Osteocyte (in vitro differentiated cells): Measurements from ENCODE around the gene ODAPH. TPM values are rescaled to one million over a fixed set of nuclear protein-coding genes. Genes with fewer than 3 reads are reported as not detected.
"Not testable (repeated sequence)": the region's sequence is repeated elsewhere in the genome, so short reads cannot be mapped to it uniquely, and the experiment has no call there.

Source experiments
- DNase-seq: peaks from one replicate; pipeline ENCODE4 v3.0.0; 2021; ENCODE audit warnings: mixed read lengths; ENCODE audit not compliant: unreplicated experiment; ENCODE audit errors: extremely low spot score
- H3K27ac Mint-ChIP-seq: one replicate; pipeline ENCODE4 v1.8.0; 2021; ENCODE audit warnings: mild to moderate bottlenecking, mixed read lengths; ENCODE audit not compliant: unreplicated experiment
- H3K27me3 Mint-ChIP-seq: one replicate; pipeline ENCODE4 v1.8.0; 2021; ENCODE audit warnings: mixed read lengths; ENCODE audit not compliant: unreplicated experiment
- H3K36me3 Mint-ChIP-seq: one replicate; pipeline ENCODE4 v1.8.0; 2021; ENCODE audit warnings: mixed read lengths; ENCODE audit not compliant: unreplicated experiment
- H3K4me1 Mint-ChIP-seq: one replicate; pipeline ENCODE4 v1.8.0; 2021; ENCODE audit warnings: mixed read lengths; ENCODE audit not compliant: unreplicated experiment
- H3K4me3 Mint-ChIP-seq: one replicate; pipeline ENCODE4 v1.8.0; 2021; ENCODE audit warnings: mild to moderate bottlenecking, moderate library complexity, mixed read lengths; ENCODE audit not compliant: unreplicated experiment
- H3K9me3 Mint-ChIP-seq: one replicate; pipeline ENCODE4 v1.8.0; 2021; ENCODE audit warnings: mixed read lengths; ENCODE audit not compliant: unreplicated experiment
- CTCF ChIP-seq: fragments of 200-600 bp; sonication (generic); IDR thresholded peaks from 2 replicates; pipeline ENCODE4 v1.5.0; 2021; ENCODE audit warnings: antibody characterized with exemption, mild to moderate bottlenecking, moderate library complexity
- total RNA-seq: library from RNA; stranded (reverse); gene quantifications from 2 replicates; pipeline ENCODE4 v1.2.1, GENCODE V29; 2021

The ODAPH gene
- total RNA-seq, 1 donor from 2014 or later = not detected

GRCh38 chr4:75525910-75526309 lies 30.0 kb upstream of the ODAPH start:
- H3K36me3 Mint-ChIP-seq = peaks cover 46% of the 10 kb centered on the region
- no peak for TF ChIP-seq CTCF
- no peak for DNase-seq
- no peak overlapping the region for H3K27ac Mint-ChIP-seq
- H3K4me1 Mint-ChIP-seq = peaks cover 3% of the 10 kb centered on the region
- no peaks in the 10 kb centered on the region for H3K9me3 Mint-ChIP-seq
- no peaks in the 10 kb centered on the region for H3K27me3 Mint-ChIP-seq
- H3K4me3 Mint-ChIP-seq = no peak overlapping the region

DNA sequence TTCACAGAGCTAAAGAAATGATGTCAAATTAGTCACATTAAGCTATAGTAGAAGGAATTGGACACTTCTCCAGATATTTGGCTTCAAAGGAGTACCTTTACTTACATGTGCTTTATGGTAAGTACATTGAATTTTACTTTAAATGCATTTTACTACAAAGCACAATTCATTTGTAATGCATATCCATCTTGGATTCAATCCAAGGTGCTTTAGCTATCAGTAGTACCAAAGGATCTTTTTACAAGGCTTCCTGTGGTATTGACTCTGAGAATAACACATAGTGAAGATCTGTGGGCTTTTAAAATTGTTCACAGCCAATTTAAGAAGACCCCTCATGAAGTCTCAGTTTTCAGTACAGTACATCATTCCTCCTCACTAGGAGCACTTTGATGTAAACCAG lies 28.4 kb upstream of the ODAPH start:
- Mint-ChIP-seq H3K27me3 (no peaks in the 10 kb centered on the region), H3K27ac (no peak overlapping the region), H3K36me3 (peaks cover 61% of the 10 kb centered on the region), H3K9me3 (peaks cover 12% of the 10 kb centered on the region), H3K4me3 (no peak overlapping the region), H3K4me1 (peaks cover 2% of the 10 kb centered on the region)
- TF ChIP-seq CTCF = no peak
- DNase-seq = no peak

GRCh38 chr4:75530556-75531322 lies 25.1 kb upstream of the ODAPH start:
- Mint-ChIP-seq H3K27ac (no peak overlapping the region), H3K4me3 (no peak overlapping the region), H3K4me1 (no peaks in the 10 kb centered on the region), H3K27me3 (no peaks in the 10 kb centered on the region), H3K9me3 (peaks cover 18% of the 10 kb centered on the region), H3K36me3 (peaks cover 54% of the 10 kb centered on the region)
- no peak for TF ChIP-seq CTCF
- DNase-seq = no peak

GRCh38 chr4:75531536-75532143 lies 24.2 kb upstream of the ODAPH start:
- not testable (repeated sequence) for DNase-seq, H3K4me3 Mint-ChIP-seq, H3K27ac Mint-ChIP-seq, H3K27me3 Mint-ChIP-seq, H3K4me1 Mint-ChIP-seq
- Mint-ChIP-seq H3K36me3 (peaks cover 50% of the 10 kb centered on the region), H3K9me3 (peaks cover 18% of the 10 kb centered on the region)

DNA sequence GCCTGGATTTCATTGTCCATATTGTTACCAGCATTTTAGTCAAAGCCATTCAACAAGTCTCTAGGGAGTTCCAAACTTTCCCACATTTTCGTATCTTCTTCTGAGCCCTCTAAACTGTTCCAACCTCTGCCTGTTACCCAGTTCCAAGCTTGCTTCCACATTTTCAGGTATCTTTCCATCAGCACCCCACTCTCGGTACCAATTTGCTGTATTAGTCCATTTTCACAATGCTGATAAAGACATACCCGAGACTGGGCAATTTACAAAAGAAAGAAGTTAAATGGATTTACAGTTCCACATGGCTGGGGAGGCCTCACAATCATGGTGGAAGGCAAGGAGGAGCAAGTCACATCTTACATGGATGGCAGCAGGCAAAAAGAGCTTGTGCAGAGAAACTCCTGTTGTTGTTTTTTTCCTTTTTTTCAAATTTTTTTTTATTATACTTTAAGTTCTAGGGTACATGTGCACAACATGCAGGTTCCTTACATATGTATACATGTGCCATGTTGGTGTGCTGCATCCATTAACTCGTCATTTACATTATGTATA lies 22.5 kb upstream of the ODAPH start:
- peaks cover 26% of the 10 kb centered on the region for H3K9me3 Mint-ChIP-seq
- H3K27ac Mint-ChIP-seq, DNase-seq, H3K27me3 Mint-ChIP-seq, H3K4me1 Mint-ChIP-seq, H3K4me3 Mint-ChIP-seq: not testable (repeated sequence)
- peaks cover 37% of the 10 kb centered on the region for H3K36me3 Mint-ChIP-seq

GRCh38 chr4:75533926-75534325 lies 21.9 kb upstream of the ODAPH start:
- not testable (repeated sequence) for H3K27me3 Mint-ChIP-seq, H3K4me1 Mint-ChIP-seq, H3K4me3 Mint-ChIP-seq, H3K27ac Mint-ChIP-seq, DNase-seq
- H3K9me3 Mint-ChIP-seq = peaks cover 26% of the 10 kb centered on the region
- H3K36me3 Mint-ChIP-seq = peaks cover 36% of the 10 kb centered on the region

GRCh38 chr4:75537308-75537707 lies 18.6 kb upstream of the ODAPH start:
- H3K27me3 Mint-ChIP-seq, H3K4me3 Mint-ChIP-seq, H3K27ac Mint-ChIP-seq, DNase-seq, H3K4me1 Mint-ChIP-seq: not testable (repeated sequence)
- peaks cover 15% of the 10 kb centered on the region for H3K9me3 Mint-ChIP-seq
- peaks cover 11% of the 10 kb centered on the region for H3K36me3 Mint-ChIP-seq
